Endothelial cell of umbilical vein (primary cell): ENCODE measurements around the gene NUDT3. TPM values are rescaled to one million over a fixed set of nuclear protein-coding genes. Genes with fewer than 3 reads are reported as not detected.

ENCODE experiments used
- BruUV-seq: library from RNA; stranded (reverse); fragments of 400-500 nt; replicated peaks from 2 replicates; lab custom pipeline; 2021; lab: Mats Ljungman, UMichigan
- CTCF ChIA-PET: fragments of 300-600, 350-600 bp; sonication (Branson Sonifier 250); formaldehyde crosslinking; loops from one replicate; lab custom pipeline; 2021; ENCODE audit warnings: antibody characterized with exemption, inconsistent platforms; lab: Charles Lee
- POLR2A ChIA-PET: fragments of 300-600, 350-600 bp; sonication (Branson Sonifier 250); formaldehyde crosslinking; loops from one replicate; lab custom pipeline; 2021; ENCODE audit warnings: antibody characterized with exemption, inconsistent platforms; lab: Charles Lee
- DNase-seq: peaks from one replicate; pipeline ENCODE4 v3.0.0-alpha.2; 2011; ENCODE audit warnings: low read depth, low spot score
- FAIRE-seq: peaks from 2 replicates; lab custom pipeline; 2011; peaks lifted over from hg19 to GRCh38; lab: Jason Lieb, UNC
- H2AFZ ChIP-seq: 2 replicates; pipeline ENCODE4 v1.6.0; 2012; ENCODE audit warnings: low read depth, low read length, control low read depth, inconsistent platforms
- H3K27ac ChIP-seq: 2 replicates; pipeline ENCODE4 v1.5.1; 2011; ENCODE audit warnings: low read depth, mild to moderate bottlenecking, control low read depth, low read length, moderate library complexity; ENCODE audit not compliant: insufficient read depth
- H3K27me3 ChIP-seq, 2 experiments: 2 replicates each; pipeline versions ENCODE4 v1.6.0 to v1.6.1; 2011; ENCODE audit warnings: low read length in 2 of 2, mixed read lengths in 1 of 2; ENCODE audit not compliant: control insufficient read depth in 2 of 2, insufficient read depth in 2 of 2
- H3K36me3 ChIP-seq, 2 experiments: 2 replicates in 1 of 2; 3 replicates in 1 of 2; pipeline ENCODE4 v1.5.1; 2011; ENCODE audit warnings: low read length in 2 of 2, mild to moderate bottlenecking in 1 of 2, moderate library complexity in 1 of 2; ENCODE audit not compliant: control insufficient read depth in 2 of 2, insufficient read depth in 2 of 2; ENCODE audit errors: extremely low read depth in 1 of 2
- H3K4me1 ChIP-seq: 3 replicates; pipeline ENCODE4 v1.5.1; 2011; ENCODE audit warnings: mild to moderate bottlenecking, low read length; ENCODE audit not compliant: control insufficient read depth, insufficient read depth; ENCODE audit errors: extremely low read depth
- H3K4me2 ChIP-seq: 2 replicates; pipeline ENCODE4 v1.6.1; 2011; ENCODE audit warnings: low read length, control low read depth, mixed read lengths; ENCODE audit not compliant: insufficient read depth
- H3K4me3 ChIP-seq, 3 experiments: fragments of 200-600 bp in 1 of 3; sonication (generic), shearing (Covaris generic) in 1 of 3; replicated peaks in 1 of 3; 2 replicates each; pipeline ENCODE4 v1.5.1; 2011 to 2016; ENCODE audit warnings: control low read depth in 3 of 3, low read length in 3 of 3, mild to moderate bottlenecking in 2 of 3, inconsistent platforms in 1 of 3, low read depth in 1 of 3, moderate library complexity in 1 of 3; ENCODE audit not compliant: insufficient read depth in 1 of 3
- H3K79me2 ChIP-seq: 2 replicates; pipeline ENCODE4 v1.6.0; 2012; ENCODE audit warnings: low read length, inconsistent platforms; ENCODE audit not compliant: control insufficient read depth, insufficient read depth
- H3K9ac ChIP-seq: replicated peaks from 2 replicates; pipeline ENCODE3; 2011; ENCODE audit warnings: low read length, control low read depth; ENCODE audit not compliant: insufficient read depth; ENCODE audit errors: extremely low read depth
- H3K9me1 ChIP-seq: replicated peaks from 3 replicates; pipeline ENCODE4 v1.6.0; 2011; ENCODE audit warnings: mild to moderate bottlenecking, low read length; ENCODE audit not compliant: control insufficient read depth, insufficient read depth; ENCODE audit errors: extremely low read depth
- H3K9me3 ChIP-seq: replicated peaks from 2 replicates; pipeline ENCODE4 v1.5.1; 2012; ENCODE audit warnings: low read length, inconsistent platforms; ENCODE audit not compliant: control insufficient read depth, insufficient read depth
- H4K20me1 ChIP-seq: replicated peaks from 2 replicates; pipeline ENCODE3; 2011; ENCODE audit warnings: mild to moderate bottlenecking, low read length; ENCODE audit not compliant: control insufficient read depth, insufficient read depth; ENCODE audit errors: extremely low read depth
- EZH2 ChIP-seq: IDR thresholded peaks from 2 replicates; pipeline ENCODE4 v1.6.1; 2012; ENCODE audit warnings: borderline replicate concordance, low read depth, mild to moderate bottlenecking, moderate library complexity, low read length, inconsistent platforms; ENCODE audit not compliant: severe bottlenecking
- MYC ChIP-seq: IDR thresholded peaks from one replicate; pipeline ENCODE4 v1.6.1; 2011; ENCODE audit warnings: mild to moderate bottlenecking, low read depth, low read length
- POLR2A ChIP-seq: IDR thresholded peaks from 2 replicates; pipeline ENCODE4 v1.6.1; 2012; ENCODE audit warnings: low read depth, mild to moderate bottlenecking, control low read depth, low read length
- POLR2AphosphoS5 ChIP-seq: IDR thresholded peaks from 2 replicates; pipeline ENCODE4 v1.6.1; 2012; ENCODE audit warnings: low read depth, mild to moderate bottlenecking, control low read depth, low read length, moderate library complexity; ENCODE audit not compliant: insufficient read depth
- dilution Hi-C: fragments of 300-500 bp; cut with MboI; formaldehyde crosslinking; loops from one replicate; pipeline ENCODE4 v1.15.0; 2019; ENCODE audit warnings: low sequenced_read_pairs; ENCODE audit not compliant: extremely low pct_ligation_motif_present
- intact Hi-C: fragments of 100-400 bp; cut with micrococcal nuclease; formaldehyde crosslinking; loops from one replicate; pipeline ENCODE4 v1.10.0; 2022
- polyA plus RNA-seq, 4 experiments: library from polyadenylated mRNA; depleted of rRNA in 3 of 4; stranded (reverse) in 3 of 4; unstranded in 1 of 4; fragments of >200 nt; gene quantifications; 2 replicates each; pipeline versions ENCODE4 v1.2.1 to v1.2.3, GENCODE V29; 2011 to 2012; ENCODE audit warnings: missing spikeins in 1 of 4
- total RNA-seq: library from RNA; stranded (reverse); gene quantifications from 2 replicates; pipeline ENCODE4 v1.2.3, GENCODE V29; 2021
- TF ChIP-seq, protein P1 (sequence below), 2 donors: IDR thresholded peaks; 1 replicate in 1 of 2; 2 replicates in 1 of 2; pipeline ENCODE4 v1.5.1; 2011; ENCODE audit warnings: low read length in 2 of 2, mild to moderate bottlenecking in 2 of 2, moderate library complexity in 2 of 2, control low read depth in 1 of 2, inconsistent platforms in 1 of 2, low read depth in 1 of 2; ENCODE audit not compliant: insufficient read depth in 1 of 2; ENCODE audit errors: extremely low read depth in 1 of 2

Gene NUDT3
- total and polyA plus RNA-seq, 2 donors (not counting 3 experiments of a cell fraction or from before 2014, with no cell fraction given): 11.9 to 30.9 TPM

DNA sequence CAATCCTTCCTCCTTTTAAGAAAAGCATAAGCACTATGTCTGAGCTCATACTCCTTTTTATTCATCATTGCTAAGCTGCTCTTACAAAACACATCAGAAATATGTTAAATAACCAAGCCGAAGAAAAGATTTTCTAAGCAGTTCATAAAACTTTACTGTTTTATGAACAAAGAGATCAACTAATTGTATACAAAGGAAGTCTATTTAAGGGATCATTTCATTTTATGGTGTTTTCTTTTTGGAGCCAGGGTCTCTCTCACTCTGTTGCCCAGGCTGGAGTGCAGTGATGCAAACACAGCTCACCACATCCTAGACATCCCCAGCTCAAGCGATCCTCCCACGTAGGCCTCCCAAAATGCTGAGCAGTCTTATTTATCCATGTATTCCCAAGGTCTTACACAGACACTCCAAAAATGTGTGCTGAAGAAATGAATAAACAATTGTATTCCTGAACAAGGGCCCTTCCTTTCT, 9.3 kb downstream of the NUDT3 start:
- H3K9me1 ChIP-seq: no peaks in the 10 kb centered on the region
- no peak for TF ChIP-seq POLR2A
- no peaks in the 10 kb centered on the region for H3K9me3 ChIP-seq
- no peaks in the 10 kb centered on the region for H4K20me1 ChIP-seq
- H3K36me3 ChIP-seq: no peaks in the 10 kb centered on the region
- no TSS peak for BruUV-seq
- POLR2A ChIA-PET: interaction anchor here (0.7 kb wide), 1 partner anchor 12 kb away, joined by 7 read pairs; no protein-coding TSS in a partner anchor
- peaks cover 92% of the 10 kb centered on the region for H3K79me2 ChIP-seq
- intact Hi-C loops (no loop called here), dilution Hi-C loops (no loop called here)
- DNase-seq (no peak), FAIRE-seq (no peak)
- H2AFZ ChIP-seq: no peak overlapping the region
- H3K4me3 ChIP-seq: no peak overlapping the region
- no peak overlapping the region for H3K4me2 ChIP-seq
- no peaks in the 10 kb centered on the region for H3K4me1 ChIP-seq
- H3K27me3 ChIP-seq: no peaks in the 10 kb centered on the region
- H3K9ac ChIP-seq: no peak overlapping the region
- CTCF ChIA-PET: interaction anchor here (1.0 to 1.2 kb wide), 3 partner anchors 8 to 187 kb away, joined by 3 to 6 read pairs (median 5); no protein-coding TSS in a partner anchor
- no peak overlapping the region for H3K27ac ChIP-seq

- no peaks in the 10 kb centered on the region for H3K27me3 ChIP-seq
- CTCF ChIA-PET: interaction anchor here (1.0 to 2.1 kb wide), 4 partner anchors 9 to 132 kb away, joined by 3 to 5 read pairs (median 4); partner anchors contain the start of gene SMIM29
- peaks cover 93% of the 10 kb centered on the region for H3K79me2 ChIP-seq
- H4K20me1 ChIP-seq: peaks cover 3% of the 10 kb centered on the region
- intact Hi-C loops (no loop called here), dilution Hi-C loops (no loop called here)
- BruUV-seq: no TSS peak
- POLR2A ChIA-PET: no interaction called here
- no peaks in the 10 kb centered on the region for H3K36me3 ChIP-seq
- DNase-seq (no peak), FAIRE-seq (no peak)
- H3K27ac ChIP-seq: no peak overlapping the region
- no peaks in the 10 kb centered on the region for H3K9me1 ChIP-seq
- H3K4me1 ChIP-seq: no peaks in the 10 kb centered on the region
- H2AFZ ChIP-seq: no peak overlapping the region
- TF ChIP-seq EZH2 (no peak), POLR2AphosphoS5 (no peak), POLR2A (no peak), MYC (no peak)
- TF ChIP-seq, protein P1, sequence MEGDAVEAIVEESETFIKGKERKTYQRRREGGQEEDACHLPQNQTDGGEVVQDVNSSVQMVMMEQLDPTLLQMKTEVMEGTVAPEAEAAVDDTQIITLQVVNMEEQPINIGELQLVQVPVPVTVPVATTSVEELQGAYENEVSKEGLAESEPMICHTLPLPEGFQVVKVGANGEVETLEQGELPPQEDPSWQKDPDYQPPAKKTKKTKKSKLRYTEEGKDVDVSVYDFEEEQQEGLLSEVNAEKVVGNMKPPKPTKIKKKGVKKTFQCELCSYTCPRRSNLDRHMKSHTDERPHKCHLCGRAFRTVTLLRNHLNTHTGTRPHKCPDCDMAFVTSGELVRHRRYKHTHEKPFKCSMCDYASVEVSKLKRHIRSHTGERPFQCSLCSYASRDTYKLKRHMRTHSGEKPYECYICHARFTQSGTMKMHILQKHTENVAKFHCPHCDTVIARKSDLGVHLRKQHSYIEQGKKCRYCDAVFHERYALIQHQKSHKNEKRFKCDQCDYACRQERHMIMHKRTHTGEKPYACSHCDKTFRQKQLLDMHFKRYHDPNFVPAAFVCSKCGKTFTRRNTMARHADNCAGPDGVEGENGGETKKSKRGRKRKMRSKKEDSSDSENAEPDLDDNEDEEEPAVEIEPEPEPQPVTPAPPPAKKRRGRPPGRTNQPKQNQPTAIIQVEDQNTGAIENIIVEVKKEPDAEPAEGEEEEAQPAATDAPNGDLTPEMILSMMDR (IDR thresholded peaks at IDR 0.05; ENCODE audit: extremely low read depth in 1 of 2, insufficient read depth in 1 of 2, low read depth in 1 of 2, low read length in 2 of 2): no peak
- no peak overlapping the region for H3K9ac ChIP-seq
- H3K4me3 ChIP-seq: no peak overlapping the region
- no peak overlapping the region for H3K4me2 ChIP-seq
- H3K9me3 ChIP-seq: no peaks in the 10 kb centered on the region
Measured at GRCh38 chr6:34381081-34381480, 11.4 kb downstream of the NUDT3 start.
